ENCODE measurements around the gene PCNX1.
"Not testable (repeated sequence)": the region's sequence is repeated elsewhere in the genome, so short reads cannot be mapped to it uniquely, and the experiment has no call there.

The PCNX1 gene

DNA sequence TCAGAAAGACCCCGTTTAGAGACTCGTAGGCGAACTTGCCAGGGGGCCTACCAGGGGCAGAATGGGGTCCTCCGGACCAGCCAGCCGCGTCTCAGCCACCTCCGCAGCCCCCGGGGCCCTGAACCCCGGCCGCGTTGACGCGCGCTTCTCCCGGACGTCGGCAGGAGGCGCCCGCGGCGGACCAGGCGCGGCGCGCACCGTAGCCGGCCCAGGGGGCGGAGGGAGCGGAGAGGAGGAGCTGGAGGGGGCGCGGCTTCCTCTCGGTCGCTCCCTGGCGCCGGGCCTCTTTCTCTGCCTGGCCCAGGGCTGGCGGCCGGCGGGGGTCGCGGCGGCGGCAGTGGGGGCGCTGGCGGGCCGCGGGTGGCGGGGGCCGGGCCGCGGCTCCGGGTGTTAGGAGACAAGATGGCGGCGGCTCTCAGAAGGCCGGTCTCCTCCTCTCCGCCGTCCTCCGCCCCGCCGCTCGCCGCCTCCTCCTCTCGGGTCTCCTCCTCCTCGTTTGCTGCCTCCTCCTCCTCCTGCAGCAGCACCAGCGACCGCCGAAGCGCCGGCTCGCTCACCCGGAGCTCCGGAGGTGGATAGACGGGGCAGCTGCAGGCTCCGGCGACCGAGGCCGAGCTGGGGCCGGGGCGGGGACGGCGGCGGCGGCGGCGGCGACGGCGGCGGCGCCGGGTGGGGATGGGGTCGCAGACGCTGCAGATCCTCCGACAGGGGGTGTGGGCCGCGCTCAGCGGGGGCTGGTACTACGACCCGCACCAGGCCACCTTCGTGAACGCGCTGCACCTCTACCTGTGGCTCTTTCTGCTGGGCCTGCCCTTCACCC is at the start of gene PCNX1:
Gene PCNX1 (plus strand): TSS at position 284 of the 820 bp plus-strand sequence. CDS start 392 bp downstream, at position 676.
- peak; percentile 86 for DNase-seq (ENCODE audit: low read depth)

DNA sequence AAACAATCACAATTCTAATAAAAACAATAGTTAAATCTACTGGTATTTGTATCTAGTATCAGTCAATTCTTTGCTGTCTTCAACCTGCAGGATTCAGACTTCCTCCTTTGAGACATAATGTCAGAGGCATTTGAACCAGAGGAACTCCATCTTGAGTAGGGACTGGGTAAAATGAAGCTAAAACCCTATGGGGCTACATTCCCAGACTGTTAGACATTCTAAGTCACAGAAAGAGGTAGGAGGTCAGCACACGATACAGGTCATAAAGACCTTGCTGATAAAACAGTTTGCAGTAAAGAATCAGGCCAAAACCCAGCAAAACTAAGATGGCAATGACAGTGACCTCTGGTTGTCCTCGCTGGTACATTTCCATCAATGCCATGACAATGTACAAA is 49.8 kb upstream of the PCNX1 start:
- DNase-seq (ENCODE audit: low read depth), result no peak

DNA sequence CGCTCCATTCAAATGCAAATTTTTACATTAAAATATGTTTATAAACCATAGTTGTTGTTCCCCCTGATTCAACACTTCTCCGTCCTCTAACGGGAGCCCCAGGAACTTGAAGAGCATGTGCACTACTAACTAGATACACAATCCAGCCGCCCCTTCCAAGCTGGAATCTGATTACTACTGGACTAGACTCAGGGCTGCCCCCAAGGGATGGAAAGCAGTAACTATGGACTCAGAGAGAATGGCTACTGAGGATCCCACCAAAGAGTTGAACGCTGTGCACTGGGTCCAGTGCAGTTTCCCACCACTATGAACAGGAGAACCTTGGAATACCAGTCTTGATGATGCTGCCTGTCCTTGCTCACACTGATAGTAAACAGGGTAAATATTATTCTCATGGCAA is 48.6 kb upstream of the PCNX1 start:
- DNase-seq (ENCODE audit: low read depth), result no peak

DNA sequence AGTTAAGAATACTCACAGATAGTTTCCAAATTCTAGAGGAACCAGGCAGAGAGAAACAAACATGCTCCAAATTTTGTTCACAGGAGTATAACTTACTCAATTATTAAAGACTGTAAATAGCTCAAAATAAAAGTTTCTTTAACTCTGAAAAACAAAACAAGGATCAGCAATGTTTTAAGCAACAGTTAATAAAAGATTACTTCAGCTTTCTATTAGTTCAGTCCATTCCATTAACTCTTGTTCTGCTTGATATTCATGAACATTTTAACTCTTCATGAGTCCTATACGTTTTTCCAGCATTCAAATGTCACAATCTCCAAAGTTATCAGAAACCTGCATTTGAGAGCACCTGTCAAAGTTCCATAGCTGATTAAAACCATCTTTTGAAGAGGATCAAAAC is 40.3 kb upstream of the PCNX1 start:
- DNase-seq (ENCODE audit: low read depth), result not testable (repeated sequence)

DNA sequence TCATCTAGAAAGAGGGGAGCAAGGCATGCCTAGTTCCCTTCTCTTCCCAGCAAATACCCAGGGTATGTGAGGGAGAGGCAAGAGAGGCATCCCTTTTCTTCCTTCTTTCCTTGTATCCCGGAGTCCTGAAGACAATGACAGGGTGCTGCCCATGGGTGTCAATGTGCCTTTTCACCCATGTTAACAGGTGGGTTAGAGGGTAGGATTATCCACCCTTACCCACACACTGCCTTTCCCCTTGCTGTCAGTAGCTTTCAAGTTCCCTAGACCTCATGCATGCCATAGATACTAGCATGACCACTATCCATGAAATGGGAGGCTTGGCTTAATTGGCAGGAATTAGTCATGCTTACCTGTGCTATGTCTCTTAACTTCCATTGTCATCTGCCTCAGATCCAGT is 36.3 kb upstream of the PCNX1 start:
- no peak for DNase-seq (ENCODE audit: low read depth)

DNA sequence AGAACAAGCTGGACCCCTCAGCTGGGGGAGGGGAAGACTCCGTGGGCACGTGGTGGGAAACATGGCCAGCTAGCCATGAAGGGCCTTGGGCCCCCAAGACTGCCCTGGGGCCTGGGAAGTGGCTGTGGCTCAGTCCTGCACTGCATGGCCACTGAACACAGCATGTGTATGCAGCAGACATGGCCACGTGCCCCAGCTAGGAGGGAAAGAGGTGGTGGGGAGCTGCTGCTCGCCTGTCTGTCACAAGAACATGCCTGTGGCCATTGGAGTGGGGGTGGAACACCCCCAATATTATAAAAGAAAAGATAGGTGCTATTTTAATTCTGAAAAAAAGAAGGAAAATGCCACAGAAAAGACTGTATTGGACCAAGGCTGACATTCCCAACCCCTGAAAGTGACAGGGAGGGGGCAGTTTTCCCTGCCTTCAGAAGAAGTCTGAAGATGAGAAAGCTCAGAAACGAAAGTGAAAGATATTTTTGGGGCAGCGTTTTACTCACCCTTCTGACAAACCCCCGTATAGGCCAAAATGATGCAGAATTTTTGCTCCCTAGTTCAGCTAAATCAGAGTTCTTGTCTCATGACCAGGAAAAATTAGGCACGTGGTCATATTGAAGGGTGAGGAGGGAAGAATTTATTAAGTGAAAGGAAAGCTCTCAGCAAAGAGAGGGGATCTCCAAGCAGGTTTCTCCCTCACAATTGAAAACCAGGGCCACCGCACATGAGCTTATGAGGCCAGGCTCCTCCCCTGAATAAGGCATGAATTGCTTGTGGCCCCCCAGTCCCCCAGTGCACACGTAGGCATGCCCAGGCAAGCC is 35.2 kb upstream of the PCNX1 start:
- DNase-seq (ENCODE audit: low read depth), result no peak

DNA sequence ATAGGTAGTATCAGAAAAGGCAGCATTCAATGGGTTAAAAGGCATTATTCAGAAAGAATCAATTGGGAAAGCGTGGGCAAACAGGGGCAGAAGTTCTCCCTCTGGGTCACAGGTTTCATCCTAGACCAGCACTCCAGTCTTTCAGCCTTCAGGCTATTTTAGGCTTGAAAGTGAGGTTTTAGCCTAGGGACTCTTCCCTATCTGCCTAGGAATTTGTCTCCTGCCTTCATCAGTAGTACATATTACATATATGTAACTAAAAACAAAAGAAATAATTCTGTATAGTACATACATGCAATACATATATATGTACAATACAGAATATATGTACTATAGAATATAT is 34.6 kb upstream of the PCNX1 start:
- DNase-seq (ENCODE audit: low read depth), result no peak

DNA sequence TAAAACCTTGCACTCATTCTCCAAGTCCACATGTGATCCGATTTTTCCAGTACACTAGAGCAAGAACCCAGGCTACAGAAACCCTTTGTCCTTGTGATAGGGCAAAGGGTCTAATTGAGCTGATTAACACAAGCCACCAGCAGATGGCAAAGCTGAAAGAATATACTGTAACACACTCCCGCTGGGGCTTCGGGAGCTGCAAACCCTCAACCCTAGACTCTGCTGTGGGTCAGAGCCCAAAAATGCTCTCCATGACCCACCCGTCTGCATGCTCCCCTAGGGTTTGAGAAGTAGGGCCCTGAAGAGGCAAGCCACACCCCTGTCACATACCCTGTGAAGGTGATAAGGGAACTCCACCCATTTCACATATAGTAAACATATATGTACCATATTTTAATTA is 33.6 kb upstream of the PCNX1 start:
- no peak for DNase-seq (ENCODE audit: low read depth)

DNA sequence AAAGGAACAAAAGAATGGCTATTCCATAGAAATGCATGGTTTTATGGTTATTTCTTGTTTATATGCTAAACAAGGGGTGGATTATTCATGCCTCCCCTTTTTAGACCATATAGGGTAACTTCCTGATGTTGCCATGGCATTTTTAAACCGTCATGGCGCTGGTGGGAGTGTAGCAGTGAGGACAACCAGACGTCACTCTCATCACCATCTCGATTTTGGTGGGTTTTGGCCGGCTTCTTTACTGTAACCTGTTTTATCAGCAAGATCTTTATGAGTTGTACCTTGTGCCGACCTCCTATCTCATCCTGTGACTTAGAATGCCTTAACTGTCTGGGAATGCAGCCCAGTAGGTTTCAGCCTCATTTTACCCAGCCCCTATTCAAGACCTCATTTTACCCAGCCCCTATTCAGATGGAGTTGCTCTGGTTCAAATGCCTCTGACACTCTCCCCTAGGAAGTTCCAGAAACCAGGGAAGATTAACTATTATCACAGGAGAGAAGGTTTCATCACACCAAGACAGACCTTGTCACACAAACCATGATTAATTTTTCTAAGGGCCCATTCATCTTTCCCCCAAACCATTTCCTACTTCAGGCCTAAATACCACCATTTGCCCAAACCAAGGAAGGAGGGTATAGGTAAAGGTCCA is 31.3 kb upstream of the PCNX1 start:
- not testable (repeated sequence) for DNase-seq (ENCODE audit: low read depth)

DNA sequence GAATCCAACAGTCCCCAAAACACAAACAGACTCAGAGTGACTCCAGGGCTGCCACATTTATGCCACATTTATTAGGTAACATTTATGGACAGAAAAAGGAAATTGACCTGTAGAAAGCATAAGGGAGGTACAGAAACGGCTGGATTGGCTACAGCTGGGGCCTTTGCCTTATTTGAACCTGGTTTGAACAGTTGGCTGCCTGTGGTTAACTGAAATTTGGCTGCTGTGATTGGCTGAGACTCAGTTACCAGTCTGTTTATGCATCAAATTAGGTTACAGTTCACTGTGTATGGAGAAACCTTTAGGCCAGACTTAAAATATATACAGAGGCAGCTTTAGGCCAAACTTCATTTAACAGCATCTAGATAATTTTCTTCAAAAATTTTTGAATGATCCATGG is 27.8 kb upstream of the PCNX1 start:
- no peak for DNase-seq (ENCODE audit: low read depth)

DNA sequence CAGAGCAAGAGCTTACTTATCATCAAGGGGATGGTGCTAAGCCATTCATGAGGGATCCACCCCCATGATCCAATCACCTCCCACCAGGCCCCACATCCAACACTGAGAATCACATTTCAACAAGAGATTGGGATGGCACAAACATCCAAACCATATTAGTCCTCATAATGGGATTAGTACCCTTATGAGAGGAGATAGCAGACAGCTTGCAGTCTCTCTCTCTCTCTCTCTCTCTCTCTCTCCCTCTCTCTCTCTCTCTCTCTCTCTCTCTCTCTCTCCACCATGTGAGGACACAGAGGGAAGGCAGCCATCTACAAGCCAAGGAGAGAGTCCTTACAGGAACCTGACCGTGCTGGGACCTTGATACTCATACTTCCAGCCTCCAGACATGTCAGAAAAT is 26.4 kb upstream of the PCNX1 start:
- DNase-seq (ENCODE audit: low read depth), result not testable (repeated sequence)

DNA sequence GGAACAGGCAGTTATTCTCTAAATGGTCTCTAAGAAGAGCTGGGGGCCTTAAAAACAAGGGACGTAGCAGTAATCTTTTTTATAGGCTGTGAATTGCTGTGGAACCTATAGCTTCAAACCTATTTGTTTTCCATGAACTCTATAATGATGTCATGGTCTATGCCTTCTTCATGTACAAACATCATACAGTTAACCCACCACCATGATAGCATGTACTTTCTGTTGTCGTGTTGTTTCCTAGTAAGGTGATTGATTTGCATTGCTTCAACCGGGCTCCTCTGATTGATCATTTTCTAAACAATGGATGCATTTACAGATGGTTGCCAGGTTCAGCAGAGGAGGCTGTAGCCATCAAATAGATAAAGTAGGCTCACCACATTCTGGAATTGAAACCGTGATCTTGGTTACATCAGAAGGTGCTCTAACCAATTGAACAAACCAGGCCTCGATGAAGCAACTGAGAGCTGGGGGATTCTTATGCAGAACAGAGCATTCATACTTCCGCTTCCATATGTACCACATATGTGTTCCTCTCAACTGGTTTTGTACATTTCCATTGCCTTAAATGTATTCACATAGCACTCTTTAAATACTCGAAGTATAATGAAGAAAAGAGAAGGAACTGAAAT is 25.6 kb upstream of the PCNX1 start:
- DNase-seq (ENCODE audit: low read depth), result no peak

DNA sequence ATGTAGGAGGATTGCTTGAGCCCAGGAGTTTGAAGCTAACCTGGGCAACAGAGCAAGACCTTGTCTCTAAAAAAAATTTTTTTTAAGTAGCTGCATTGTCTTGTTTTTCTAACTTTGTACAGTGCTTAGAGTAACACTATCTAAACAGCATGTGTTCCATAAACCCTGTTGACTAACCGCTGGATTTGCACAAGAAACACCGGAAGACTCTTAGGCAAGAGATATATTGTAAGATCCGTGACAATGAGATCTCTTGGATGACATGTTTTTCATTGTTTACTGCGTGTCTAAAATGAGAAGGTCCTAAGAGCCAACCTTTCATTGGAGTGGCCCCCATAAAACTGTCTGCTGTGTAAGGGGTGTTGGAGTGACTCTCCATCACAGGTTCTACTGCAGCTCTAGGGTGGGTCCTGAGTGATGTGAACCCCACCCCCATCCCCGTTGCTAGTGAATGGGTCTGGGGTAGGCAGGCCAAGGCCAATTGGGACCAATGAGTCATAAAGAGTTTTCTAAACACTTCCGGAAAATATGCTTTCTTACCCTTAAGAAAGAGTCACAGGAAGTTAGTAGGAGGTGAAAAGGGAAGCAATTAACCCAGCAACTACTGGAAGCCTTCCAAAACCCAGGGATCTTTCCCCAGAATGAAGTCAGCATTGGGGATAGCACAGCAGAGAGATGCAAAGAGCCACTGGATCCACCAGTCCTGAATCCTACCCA is 24.3 kb upstream of the PCNX1 start:
- DNase-seq (ENCODE audit: low read depth), result no peak

DNA sequence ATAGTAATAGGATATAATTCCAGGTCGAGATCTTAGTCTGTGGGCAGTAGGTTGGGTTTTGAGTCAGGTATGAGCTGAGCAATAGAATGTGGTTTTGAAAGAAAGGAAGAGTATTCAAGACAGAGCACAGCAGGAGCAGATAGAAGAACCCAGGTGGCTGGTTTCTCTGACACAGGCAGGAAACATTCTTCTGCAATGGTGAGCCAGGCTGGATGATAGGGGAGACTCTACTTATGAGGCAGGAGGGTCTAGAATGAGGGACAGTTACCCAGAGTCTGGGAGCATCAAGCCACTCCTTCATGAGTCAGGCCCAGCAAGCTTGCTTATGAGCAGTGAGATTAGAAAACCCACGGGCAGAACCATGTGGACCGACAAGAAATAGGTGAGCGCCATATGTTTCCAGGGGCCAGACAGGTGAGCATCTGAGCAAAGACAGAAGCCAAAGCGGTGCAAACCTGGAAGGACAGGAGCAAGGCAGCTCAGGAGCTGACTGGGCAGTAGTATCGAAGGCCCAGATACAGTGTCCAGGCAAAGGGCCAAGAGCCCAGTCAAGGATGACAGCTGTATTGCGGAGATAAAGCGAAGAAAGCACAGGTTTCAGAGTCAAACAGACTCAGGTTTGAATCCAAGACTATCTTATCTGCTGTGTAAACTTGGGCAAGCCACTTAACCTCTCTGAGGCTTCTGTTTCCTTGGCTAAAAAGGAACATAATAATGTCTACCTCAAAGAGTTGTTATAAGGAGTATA is 22.5 kb upstream of the PCNX1 start:
- no peak for DNase-seq (ENCODE audit: low read depth)

DNA sequence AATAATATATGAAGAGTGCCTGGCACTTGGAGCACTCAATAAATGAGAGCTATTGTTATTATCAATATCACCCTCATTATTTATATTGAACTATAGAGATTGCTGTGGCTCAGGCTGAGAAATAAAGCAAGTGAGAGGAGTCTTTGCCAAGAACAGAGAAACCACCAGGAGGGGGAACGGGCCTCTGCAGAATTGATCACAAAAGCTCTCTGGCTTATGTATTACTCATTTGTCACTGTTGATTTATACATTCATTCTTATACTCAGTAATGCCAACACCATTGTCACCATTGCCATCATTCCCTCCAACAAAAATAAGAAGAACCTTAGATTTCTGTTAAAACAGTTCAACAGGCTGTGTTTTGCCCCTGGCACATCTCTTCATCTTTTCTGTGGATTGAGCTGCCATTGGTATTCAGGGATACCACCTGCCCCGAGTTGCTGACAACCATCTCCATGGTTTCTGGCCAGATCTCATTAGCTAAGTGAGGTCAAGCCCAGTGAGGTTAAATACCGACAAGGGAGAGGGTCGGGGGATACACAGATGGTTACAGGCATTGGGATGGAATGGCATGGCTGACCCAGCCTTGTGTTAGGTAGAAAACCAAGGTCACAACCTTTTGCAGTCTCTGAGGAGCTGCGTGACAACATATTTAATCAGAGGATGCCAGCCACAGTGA is 21.8 kb upstream of the PCNX1 start:
- DNase-seq (ENCODE audit: low read depth), result no peak

DNA sequence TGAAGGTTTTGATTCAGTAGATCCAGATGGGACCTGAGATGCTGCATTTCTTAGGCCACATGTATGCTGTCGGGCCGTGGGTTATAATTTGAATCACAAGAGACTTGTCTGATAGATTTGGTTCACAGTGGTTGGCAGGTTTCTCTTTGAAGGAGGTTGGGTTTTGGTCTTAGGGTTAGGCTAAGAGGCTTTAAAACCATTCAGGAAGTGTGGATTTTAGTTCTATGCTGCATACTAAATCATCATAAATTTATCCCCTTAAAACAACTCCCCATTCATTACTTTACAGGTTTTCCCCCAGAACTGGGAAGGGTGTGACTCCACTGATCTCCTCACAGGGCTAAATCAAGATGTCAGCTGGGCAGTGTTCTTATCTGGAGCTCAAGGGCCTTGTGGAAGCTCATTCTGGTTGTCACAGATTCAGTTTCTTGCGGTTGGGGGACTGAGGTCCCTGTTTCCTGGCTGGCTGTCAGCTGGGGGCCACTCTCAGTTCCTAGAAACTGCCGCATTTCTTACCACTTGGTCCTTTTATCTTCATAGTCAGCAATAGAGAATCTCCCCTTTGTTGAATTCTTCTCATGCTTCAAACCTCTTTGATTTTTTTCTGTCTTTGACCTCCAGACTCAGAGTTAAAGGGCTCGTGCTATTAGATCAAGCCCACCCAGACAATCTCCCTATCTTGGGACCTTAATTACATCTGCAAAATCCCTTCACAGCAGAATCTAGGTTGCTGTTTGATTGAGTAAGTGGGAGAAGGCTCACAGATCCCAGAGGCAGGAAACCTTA is 20.6 kb upstream of the PCNX1 start:
- peak; percentile 30 for DNase-seq (ENCODE audit: low read depth)

DNA sequence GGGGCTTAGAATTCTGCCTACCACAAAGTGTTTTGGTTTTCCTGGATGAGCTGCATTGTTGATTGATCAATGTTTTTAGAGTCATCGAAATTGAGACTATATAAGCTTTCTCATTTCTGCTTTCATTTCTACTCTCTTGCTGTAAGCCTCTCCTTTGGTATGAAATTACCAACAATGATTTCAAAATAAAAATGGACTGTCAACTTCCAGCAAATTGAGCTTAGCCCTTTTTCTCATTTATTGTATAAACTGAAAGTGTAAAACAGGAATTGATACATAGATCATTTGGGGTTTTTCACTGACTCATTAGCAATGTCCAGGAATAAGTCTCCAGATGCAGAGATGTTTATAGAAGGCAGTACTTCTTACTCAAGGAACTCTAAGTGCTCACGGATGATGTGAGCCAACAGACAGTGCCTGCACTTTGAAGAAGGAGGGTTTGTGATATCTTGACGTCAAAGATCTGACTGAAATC is 20.0 kb upstream of the PCNX1 start:
- DNase-seq (ENCODE audit: low read depth), result no peak

DNA sequence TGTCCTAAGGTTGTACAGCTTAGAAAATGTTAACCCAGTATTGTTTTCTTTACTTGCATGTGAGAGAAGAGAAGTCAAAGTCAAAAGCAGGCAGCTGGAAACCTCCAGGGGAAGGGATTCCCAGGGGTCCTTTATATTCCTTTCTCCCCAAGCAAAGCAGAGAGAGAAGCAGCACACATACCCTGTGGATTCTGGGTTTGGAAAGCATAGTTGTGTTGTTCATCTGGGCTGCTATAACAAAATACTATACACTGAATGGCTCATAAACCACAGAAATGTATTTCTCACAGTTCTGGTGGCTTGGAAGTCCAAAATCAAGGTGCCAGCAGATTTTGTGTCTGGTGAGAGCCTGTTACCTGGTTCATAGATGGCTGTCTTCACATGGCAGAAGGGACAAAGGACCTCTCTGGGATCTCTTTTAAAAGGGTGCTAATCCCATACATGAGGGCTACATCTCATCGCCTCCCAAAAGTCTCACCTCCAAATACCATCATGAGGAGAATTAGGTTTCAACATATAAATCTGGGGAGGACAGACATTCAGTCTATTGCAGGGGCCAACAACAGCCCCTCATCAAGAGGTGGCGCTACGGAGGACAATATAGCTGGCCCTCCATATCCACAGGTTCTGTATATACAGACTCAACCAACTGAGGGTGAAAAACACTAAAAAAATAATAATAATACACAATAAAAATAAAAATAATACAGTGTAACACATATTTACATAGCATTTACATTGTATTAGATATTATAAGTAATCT is 19.3 kb upstream of the PCNX1 start:
- DNase-seq (ENCODE audit: low read depth), result no peak

DNA sequence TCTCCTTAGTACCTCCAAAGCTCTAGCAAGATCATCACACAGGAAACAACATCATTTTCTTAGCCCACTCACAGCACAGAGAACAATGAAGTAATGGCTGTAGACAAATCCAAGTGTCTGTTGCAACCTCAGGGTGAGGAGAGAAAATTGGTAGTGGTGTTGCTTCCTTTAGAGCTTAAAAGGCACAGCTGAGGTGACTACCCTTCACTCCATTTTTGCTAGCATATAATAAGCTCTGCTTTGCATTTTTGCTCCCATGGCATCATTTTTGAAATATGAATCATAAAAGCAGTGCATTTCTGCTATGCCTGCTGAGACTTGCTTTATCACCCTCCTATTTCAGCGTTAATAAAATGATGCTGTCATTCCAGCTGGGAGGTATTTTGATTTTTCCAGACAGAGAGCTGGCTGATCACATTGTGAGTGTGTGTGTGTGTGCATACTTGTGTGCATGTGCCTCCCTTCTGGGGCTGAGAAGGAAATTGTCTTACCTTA is 18.5 kb upstream of the PCNX1 start:
- no peak for DNase-seq (ENCODE audit: low read depth)

Data from T-helper 22 cell (primary cell).